HuH-7 (cell line): ENCODE data around the gene TMEM151B.
"Not testable (repeated sequence)": the region's sequence is repeated elsewhere in the genome, so short reads cannot be mapped to it uniquely, and the experiment has no call there.

Experiments
- DNase-seq: peaks from one replicate; pipeline ENCODE4 v3.0.0; 2011; ENCODE audit warnings: low spot score

Gene TMEM151B

DNA sequence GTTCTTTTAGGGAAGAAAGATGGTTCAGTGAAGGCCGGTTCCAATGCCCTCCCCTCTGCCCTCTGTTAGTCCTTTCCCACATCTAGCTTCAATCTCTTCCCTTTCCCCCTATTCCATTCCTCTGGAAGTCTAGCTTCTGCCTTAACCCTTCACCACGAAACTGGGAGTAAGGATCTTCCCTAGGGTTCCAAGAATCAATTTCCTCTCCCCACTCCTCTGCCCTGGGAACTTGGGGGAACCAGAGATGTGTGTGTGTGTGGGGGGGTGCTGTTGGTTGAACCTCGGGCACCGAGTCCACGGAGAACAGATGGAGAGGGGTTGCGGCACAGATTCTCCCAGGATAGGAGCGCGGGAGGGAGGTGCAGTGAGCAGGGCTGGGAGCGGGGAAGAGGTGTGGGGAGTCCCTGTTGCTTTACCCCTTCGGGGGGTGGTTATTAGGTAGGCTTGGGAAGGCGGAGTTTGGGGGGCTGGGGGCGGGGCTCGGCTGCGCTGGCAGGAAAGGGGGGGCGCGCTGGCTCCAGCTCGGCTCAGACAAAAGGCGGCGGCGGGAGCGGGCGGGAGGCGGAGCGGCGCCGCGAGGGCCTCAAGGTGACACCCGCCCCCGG, at the start of gene TMEM151B:
TMEM151B (plus strand) TSS at position 530 of the 605 bp plus-strand sequence. CDS start 293 bp downstream, outside the sequence.
- no peak for DNase-seq

DNA sequence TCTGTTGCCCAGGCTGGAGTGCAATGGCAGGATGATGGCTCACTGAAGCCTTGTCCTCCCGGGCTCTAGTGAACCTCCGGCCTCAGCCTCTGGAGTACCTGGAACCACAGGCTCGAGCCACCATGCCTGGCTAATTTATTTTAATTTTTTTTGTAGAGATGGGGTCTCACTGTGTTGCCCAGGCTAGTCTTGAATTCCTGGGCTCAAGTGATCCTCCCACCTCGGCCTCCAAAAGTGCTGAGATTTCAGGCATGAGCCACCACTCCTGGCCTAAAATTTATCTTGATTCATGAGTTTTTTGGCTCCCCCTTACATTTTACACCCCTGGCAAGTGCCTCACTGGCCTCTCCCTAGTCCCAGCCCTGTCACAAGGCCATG, 49.3 kb upstream of the TMEM151B start:
- no peak for DNase-seq

DNA sequence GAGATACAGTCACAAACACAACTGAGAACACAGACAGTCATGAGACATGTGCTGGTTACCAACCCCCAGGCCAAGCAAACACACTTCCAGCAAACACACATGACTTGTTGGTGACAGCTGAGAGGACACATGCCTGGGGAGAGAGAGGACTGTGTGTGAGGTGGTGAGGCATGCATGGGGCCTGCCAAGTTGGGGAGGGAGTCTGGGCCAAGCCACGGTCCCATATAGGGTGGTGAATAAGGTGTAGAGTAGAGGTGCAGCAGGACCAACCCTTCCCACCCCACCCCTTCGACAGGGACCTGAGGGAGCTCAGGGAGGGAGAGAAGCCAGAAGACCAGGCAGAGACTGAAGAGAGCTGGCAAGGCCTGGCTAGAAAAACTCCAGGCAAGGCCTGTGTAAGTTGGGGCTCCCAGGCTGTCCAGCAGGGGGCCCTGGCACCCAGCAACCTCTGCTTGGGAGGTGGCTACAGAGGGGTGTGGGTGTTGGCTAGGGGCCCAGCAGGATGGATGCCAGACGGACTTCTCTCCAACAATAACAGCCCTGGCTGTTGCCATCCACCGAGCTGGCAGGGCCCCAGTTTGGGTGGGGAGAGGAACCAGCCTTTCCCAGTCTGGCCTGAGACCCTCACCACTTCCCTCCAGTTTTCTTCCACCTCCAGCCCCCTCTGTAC, 48.8 kb upstream of the TMEM151B start:
- peak; percentile 78 for DNase-seq

DNA sequence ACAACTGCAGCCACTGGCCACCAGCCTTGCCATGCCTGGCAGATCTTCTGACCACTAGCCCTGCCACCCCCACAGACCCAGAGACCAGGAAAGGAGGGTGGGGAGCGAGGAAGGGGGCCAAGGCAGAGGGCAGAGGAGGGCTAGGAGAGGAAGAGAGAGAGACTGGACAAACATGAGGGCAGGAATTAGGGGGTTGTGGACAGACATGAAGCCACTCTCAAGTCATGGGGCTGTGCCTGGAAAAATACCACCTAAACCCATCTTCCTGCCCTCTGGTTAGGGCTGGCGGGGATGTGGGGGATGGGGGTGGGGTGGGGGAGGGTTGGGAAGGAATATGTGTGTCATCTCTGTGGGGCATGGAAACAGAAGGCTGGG, 48.3 kb upstream of the TMEM151B start:
- DNase-seq: no peak

DNA sequence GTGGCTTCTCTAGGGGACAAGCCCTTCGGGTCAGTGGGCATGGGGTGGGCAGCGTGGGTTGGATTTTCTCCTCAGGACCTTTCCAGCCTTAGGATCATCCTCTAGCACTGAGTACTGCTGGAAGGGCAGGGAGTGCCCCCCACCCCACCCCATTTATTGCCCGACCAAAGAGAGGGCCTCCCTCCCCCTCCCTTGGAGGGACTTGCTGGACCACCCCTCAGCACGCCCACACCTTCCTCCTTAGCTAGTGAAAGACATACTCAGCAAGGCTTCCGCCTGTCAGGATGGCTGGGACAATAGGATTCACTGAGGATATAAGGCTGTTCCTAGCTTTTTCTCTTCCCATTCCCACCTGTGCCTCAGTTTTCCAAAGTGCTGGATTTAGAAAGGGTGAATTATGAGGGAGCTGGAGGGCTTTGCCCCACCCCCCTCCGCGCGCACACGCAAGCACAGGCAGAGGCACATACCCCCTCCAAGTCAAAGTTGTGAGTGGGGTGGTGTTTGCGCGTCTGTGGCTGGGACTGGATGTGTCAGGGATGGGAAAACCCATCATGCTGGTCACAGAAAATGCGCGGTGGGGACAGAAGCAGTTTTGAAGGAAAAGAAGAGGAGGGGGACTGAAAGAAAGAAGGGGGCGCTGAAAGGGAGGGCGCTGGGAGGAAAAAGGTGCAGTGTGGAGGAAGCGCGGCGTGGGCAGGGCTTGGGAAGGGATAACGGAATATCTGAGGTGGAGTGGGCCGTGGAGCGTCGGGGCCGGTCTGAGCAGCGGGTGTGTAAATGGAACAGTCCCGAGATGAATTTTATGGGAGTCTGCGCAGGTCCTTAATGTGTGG, 47.5 kb upstream of the TMEM151B start:
- no peak for DNase-seq

DNA sequence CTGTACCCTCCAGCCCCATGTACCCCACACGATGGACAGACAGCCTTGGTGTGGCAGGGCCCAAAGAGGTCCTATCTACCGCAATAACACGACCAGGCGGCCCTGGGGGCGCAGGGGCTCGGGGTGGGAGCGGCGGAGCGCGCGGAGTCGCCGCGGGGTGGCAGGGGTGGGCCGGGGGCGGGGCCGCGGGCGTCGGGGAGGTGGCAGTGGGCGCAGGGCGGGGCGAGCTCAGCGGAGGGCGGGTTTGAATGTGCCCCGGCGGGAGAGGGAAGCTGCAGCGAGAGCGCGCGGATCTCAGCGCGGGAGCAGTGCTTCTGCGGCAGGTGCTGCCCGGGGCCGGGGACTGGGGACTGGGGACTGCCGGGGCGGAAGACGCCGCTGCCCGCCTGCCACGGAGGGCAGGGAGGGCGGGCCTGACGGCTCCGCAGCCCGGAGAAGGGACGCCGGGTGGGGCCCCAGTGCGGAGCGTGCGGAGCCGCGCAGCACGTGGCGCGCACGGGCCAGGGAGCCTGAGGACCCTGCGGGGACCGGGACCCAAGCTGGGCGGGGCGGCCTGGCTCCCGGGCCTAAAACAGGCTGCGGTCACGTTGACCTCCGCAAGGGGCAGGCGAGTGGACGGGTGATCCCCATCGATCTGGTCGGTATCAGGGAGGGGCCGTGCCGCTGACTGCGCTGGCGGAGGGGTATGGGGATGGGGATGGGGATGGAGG, 46.8 kb upstream of the TMEM151B start, which contains the start of gene SLC29A1:
SLC29A1 (plus strand) TSS at position 277 of the 710 bp plus-strand sequence. CDS start 3,719 bp downstream, outside the sequence.
- peak; percentile 84 for DNase-seq

DNA sequence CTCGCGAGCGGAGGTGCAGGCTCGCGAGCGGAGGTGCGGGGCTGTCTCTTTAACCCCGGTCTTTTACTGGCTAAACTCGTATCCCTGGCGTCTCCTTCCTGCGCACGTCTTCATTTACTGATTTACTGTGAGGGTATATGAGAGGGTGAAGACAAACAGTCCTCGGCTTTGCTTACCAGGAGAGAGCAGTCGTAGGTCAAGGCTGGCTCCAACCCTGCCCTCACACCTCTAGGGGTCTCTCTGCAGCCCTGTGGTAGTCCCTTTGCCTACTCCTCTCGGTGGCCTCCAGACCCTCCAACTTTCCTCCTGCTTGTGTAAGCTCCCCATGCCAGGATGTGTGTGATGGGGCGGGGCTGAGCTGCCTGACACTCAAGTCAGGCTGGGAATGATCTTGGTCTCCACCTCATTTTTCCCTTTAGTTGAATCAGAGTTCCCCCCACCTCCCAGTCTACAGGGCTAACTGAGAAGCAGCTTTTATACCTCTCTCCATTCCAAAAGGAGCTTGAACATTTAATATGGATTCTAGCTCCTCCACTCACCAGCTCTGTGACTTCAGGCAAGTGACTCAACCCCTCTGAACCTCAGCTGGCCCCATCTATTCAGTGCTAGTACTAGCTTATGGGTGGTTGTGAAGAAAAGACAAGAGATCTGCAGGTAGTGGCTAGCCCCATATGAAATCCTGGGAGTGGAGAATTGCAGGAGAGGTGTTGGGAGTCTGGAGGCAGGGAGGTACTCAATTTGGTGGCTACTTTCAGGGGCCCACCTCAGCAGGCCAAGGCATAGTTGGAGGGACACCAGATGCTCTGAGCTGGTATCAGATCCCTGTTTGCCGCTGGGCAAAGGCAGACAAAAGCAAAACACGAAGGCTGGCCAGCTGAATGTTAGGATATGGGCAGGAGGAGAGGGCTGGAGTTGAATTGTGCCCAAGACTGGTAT, 46.0 kb upstream of the TMEM151B start:
- no peak for DNase-seq

DNA sequence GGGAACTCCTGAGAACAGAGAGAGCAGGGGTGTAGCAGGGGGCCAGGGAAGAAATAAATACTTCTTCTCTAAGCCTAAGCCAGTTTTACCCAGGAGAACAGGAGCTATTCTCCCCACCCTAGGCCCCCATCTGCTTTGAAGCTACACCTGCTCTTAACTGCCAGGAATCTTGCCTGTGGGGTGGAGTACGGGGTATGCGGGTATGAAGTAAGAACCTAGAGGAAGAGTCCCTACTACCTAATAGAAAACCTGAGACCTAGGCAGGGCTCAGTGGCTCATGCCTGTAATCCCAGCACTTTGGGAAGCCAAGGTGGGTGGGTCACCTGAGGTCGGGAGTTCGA, 45.3 kb upstream of the TMEM151B start:
- DNase-seq: no peak

DNA sequence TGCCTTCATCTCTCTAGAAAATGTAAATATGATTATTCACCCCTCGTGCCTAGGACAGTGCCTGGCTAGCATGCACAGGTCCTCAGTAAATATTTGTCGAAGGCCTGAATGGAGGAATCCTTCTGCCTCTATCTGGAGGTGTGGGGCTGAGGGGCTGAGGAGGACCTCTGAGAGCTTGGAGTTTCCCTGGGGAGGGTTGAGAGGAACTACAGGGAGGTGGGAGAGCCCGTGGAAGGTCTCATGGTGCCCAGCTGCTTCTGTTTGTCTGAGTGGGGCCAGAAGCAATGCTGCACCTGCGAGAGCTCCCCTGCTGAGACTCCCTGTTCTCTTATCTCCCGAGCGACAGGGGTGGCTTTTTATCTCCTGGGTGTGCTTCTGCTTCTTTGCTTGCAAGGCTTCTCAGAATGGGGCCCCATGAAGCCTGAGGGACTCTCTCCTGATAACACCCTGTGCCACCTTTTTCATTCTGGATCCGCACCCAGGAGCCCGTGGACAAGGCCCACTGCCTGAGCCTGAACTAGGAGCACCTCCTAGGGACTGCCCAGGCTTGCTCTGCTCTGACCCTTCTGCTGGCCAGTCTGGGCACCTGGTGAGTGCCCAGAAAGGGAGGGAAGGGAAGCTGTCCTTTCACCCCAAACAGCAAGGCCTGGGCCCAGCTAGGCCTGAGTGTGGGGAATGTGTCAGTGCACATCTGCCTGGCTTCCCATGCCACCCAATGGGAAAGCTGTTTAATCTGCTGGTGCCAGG, 44.5 kb upstream of the TMEM151B start:
- DNase-seq: no peak

DNA sequence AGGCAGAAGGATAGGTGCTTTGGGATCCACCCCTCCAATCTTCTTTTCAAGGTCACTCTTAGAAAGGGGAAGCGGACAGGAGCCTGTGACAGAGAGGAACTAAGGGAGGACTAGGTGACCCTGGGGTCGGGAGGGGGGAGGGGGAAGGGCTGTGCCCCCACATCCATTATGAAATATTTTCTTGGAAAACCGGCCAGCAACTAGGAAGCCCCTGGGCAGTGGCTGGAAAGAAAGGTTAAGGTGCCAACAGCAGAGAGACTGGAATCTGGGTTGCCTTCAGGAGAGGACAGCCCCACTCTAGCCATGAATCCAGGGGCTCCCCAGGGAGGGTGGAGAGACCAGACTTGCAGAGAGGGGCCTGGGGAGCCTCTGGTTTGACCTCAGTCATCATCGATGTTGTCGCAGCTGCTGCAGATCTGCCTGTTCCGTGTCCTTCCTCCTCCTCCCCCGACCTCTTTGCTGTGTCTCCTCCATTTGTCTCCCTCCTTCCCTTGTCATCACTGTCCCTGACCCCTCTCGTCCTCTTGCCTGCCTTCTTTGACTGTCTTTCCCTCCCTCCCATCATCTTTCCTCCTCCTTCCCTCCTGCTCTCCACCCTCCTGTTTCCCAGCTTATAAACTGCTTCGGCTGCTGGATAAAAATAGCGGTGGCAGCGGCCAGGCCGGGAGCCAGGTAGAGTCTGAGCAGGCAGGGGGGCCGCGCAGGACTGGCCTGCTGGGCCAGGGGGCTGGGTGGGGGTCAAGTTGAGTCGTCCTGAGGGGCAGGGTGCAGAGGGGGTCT, 43.7 kb upstream of the TMEM151B start:
- no peak for DNase-seq

DNA sequence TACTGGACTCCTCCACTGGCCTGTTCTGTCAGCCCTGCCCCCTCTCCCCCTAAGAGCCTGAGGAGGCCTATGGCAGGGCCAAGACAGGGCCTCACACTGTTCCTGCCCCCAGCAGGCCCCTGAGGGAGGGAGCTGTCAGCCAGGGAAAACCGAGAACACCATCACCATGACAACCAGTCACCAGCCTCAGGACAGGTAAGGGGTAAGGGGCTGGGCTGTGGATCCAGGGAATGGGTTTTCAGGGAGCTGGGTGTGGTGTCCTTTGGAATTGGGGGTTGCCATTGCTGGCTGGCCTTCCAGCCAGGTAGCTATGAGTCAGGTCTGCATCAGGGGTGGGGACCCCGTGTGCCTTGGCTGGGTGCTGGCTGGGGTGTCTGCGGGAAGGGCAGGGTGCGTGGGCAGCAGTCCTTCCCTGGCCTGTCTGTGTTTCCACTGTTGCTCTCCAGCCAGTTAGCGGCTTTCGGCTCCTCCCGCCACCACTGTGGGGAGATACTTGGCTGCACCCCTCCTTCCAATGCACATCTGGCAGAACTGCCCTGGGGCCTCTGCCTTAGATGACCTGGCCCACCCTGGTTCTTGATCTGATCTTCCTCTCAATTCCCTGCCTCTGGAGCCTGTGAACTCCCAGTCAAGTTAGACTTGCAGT, 43.0 kb upstream of the TMEM151B start:
- no peak for DNase-seq

DNA sequence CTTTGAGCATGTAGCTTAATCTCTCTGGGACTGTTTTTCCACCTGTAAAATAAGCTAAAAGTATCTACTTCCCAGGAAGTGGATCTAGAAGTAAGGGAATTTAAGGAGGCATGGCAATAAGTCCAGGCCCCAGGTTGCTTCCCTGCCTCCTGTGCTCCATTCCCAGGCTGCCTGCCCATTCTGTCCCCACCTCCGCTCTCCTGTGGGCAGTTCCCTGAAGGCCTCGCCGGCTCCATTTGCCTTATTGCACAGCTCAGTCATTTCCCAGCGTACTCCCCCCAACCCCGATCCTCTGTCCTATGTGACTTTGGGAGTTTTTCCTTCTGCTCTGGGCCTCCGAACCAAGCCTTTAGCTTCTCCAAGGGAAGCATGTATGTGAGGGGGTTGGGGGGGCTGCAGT, 42.2 kb upstream of the TMEM151B start:
- DNase-seq: no peak

DNA sequence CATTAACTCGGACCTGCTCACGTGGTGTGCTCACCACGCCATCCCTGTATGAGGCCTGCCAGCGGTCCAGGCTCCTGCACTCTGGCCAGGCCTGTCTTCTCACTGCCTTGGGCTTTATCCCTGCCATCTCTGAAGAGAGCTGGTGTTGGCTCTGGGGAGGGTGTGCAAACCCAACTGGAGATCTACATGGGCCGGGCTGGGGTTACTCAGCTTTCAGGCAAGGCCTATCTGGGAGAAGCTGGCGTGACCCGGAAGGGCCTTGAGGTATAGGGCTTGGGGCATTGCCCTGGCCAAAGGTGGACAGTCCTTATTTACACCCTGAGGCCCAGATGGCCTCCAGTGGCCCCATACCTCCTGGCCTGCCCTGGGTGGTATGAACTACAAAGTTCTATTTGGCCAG, 41.8 kb upstream of the TMEM151B start:
- DNase-seq: no peak

DNA sequence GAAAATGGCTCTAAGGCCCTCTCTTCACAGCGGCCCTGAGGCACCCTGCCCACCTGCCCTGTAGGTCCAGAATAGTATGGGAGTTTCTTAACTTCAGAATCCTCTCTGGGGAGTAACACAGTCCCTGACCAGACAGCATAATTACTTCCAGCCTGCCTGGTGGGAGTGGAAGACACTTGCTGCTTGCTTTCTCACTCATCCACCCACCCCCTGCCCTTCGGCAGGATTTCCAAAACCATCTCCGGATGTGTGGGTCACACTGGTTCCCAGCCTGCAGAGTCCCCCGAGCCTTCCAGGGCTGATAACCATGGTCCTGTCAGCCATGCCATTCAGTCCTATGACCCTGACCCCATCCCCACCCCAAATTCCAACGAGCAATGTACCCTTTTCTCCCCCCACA, 41.4 kb upstream of the TMEM151B start:
- DNase-seq: no peak

DNA sequence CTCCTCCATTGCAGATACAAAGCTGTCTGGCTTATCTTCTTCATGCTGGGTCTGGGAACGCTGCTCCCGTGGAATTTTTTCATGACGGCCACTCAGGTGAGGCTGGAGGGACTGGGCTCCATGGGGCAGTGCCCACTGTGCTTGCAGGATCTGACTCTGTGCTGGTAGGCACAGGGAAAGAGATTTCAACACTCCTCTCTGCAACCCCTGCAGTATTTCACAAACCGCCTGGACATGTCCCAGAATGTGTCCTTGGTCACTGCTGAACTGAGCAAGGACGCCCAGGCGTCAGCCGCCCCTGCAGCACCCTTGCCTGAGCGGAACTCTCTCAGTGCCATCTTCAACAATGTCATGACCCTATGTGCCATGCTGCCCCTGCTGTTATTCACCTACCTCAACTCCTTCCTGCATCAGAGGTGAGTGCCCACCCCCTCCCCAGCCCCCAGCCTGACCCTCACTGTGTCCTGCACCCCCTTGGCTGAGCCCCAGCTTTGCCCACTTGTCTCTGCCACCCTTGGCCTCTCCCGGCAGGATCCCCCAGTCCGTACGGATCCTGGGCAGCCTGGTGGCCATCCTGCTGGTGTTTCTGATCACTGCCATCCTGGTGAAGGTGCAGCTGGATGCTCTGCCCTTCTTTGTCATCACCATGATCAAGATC, 40.7 kb upstream of the TMEM151B start:
- DNase-seq: no peak

DNA sequence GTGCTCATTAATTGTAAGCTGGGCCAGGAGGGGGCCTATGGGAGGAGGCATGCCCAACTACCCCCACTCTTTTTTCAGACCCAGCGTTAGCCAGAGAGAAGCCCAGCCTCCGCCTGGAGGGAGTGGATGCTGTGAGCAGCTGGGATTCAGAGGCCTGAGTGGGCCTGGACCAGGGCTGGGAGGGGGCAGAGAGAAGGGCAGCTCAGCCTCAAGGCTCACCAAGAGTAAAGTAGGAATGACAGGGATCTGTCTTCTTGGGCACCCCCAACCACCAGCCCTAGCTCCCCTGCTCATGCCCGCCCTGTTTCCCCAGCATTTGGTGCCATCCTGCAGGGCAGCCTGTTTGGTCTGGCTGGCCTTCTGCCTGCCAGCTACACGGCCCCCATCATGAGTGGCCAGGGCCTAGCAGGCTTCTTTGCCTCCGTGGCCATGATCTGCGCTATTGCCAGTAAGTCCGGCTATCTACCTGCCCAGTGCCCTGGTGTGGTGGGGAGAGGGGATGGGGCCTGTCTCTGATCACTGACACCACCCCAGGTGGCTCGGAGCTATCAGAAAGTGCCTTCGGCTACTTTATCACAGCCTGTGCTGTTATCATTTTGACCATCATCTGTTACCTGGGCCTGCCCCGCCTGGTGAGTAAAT, 40.1 kb upstream of the TMEM151B start:
- DNase-seq: no peak

DNA sequence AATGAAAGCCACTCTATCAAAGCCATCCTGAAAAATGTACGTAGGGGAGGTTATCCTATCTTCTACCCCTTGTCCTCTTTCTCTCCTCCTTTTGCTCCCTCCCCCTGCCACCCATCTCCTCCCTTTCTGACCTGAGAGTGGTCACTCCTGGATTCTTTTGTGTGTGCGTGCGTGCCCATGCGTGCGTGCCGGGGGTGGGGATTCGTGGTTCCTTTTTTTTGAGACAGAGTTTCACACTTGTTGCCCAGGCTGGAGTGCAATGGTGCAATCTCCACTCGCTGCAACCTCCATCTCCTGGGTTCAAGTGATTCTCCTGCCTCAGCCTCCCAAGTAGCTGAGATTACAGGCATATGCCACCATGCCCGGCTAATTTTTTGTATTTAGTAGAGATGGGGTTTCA, 38.8 kb upstream of the TMEM151B start:
- not testable (repeated sequence) for DNase-seq
